IPS-15b (cell line): ENCODE measurements around the gene SEMA7A.

Experiments used
- H3K27me3 ChIP-seq: one replicate; pipeline ENCODE4 v1.6.1; 2013; ENCODE audit warnings: low read length; ENCODE audit not compliant: control insufficient read depth, insufficient read depth
- H3K36me3 ChIP-seq: one replicate; pipeline ENCODE4 v1.6.1; 2013; ENCODE audit warnings: low read length; ENCODE audit not compliant: control insufficient read depth, insufficient read depth
- H3K4me1 ChIP-seq: one replicate; pipeline ENCODE4 v1.6.1; 2013; ENCODE audit warnings: mild to moderate bottlenecking, low read length; ENCODE audit not compliant: control insufficient read depth, insufficient read depth
- H3K4me3 ChIP-seq: one replicate; pipeline ENCODE4 v1.5.1; 2013; ENCODE audit warnings: low read depth, low read length
- H3K9ac ChIP-seq: one replicate; pipeline ENCODE4 v1.6.1; 2013; ENCODE audit warnings: low read depth, mild to moderate bottlenecking, low read length
- H3K9me3 ChIP-seq: one replicate; pipeline ENCODE4 v1.6.1; 2013; ENCODE audit warnings: mild to moderate bottlenecking, low read length; ENCODE audit not compliant: control insufficient read depth, insufficient read depth

SEMA7A gene

DNA sequence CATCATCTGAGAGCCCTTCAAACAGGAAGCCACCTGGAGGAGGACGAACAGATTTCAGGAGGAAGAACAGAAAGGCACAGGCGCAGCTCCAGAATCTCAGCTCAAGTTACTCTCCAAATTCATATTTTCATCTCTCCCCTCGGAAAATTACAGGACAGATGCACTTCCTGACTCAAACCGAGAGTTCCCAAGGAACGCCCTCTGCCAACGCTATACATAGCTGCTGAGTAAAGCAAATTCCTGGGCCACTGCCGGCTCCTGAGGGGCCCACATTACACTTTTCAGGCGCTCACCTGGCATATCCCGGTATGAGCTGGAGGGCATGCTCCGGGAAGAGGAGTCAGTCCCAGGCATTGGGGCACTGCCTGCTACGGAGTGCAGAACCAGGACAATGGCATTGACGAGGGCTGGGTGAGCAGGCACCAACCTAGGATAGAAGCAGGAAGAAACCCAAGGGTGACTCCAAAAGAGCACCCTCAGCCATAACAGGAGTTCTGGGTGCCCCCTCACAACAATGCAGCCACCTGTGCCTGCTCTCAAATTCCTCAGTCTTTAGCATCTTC, 16.0 kb upstream of the SEMA7A start:
- Histone ChIP-seq H3K4me3 (no peak overlapping the region), H3K36me3 (peaks cover 21% of the 10 kb centered on the region), H3K9me3 (no peaks in the 10 kb centered on the region), H3K4me1 (peaks cover 6% of the 10 kb centered on the region), H3K27me3 (no peaks in the 10 kb centered on the region), H3K9ac (no peak overlapping the region)

- Histone ChIP-seq H3K9ac (no peak overlapping the region), H3K27me3 (no peaks in the 10 kb centered on the region), H3K4me3 (no peak overlapping the region), H3K4me1 (peaks cover 6% of the 10 kb centered on the region), H3K9me3 (no peaks in the 10 kb centered on the region), H3K36me3 (peaks cover 21% of the 10 kb centered on the region)
Measured at GRCh38 chr15:74449095-74449494, 15.3 kb upstream of the SEMA7A start.

- Histone ChIP-seq H3K4me3 (no peak overlapping the region), H3K4me1 (no peaks in the 10 kb centered on the region), H3K36me3 (peaks cover 19% of the 10 kb centered on the region), H3K27me3 (no peaks in the 10 kb centered on the region), H3K9ac (no peak overlapping the region), H3K9me3 (no peaks in the 10 kb centered on the region)
Measured at GRCh38 chr15:74445816-74446763, 12.3 kb upstream of the SEMA7A start.

- Histone ChIP-seq H3K27me3 (no peaks in the 10 kb centered on the region), H3K4me1 (no peaks in the 10 kb centered on the region), H3K9me3 (no peaks in the 10 kb centered on the region), H3K36me3 (peaks cover 12% of the 10 kb centered on the region), H3K9ac (no peak overlapping the region), H3K4me3 (no peak overlapping the region)
Measured at GRCh38 chr15:74444106-74445062, 10.6 kb upstream of the SEMA7A start.

- H3K9ac ChIP-seq = no peak overlapping the region
- H3K9me3 ChIP-seq = no peaks in the 10 kb centered on the region
- H3K4me3 ChIP-seq = no peak overlapping the region
- H3K4me1 ChIP-seq = no peaks in the 10 kb centered on the region
- peaks cover 8% of the 10 kb centered on the region for H3K36me3 ChIP-seq
- no peaks in the 10 kb centered on the region for H3K27me3 ChIP-seq
Measured at GRCh38 chr15:74443100-74443909, 9.5 kb upstream of the SEMA7A start.

GRCh38 chr15:74442604-74443003, 8.8 kb upstream of the SEMA7A start:
- Histone ChIP-seq H3K27me3 (no peaks in the 10 kb centered on the region), H3K9ac (no peak overlapping the region), H3K36me3 (peaks cover 7% of the 10 kb centered on the region), H3K9me3 (no peaks in the 10 kb centered on the region), H3K4me3 (no peak overlapping the region), H3K4me1 (no peaks in the 10 kb centered on the region)

GRCh38 chr15:74442063-74442462, 8.3 kb upstream of the SEMA7A start:
- H3K9me3 ChIP-seq = no peaks in the 10 kb centered on the region
- peaks cover 7% of the 10 kb centered on the region for H3K36me3 ChIP-seq
- no peak overlapping the region for H3K4me3 ChIP-seq
- H3K27me3 ChIP-seq = no peaks in the 10 kb centered on the region
- H3K4me1 ChIP-seq = no peaks in the 10 kb centered on the region
- H3K9ac ChIP-seq = no peak overlapping the region

DNA sequence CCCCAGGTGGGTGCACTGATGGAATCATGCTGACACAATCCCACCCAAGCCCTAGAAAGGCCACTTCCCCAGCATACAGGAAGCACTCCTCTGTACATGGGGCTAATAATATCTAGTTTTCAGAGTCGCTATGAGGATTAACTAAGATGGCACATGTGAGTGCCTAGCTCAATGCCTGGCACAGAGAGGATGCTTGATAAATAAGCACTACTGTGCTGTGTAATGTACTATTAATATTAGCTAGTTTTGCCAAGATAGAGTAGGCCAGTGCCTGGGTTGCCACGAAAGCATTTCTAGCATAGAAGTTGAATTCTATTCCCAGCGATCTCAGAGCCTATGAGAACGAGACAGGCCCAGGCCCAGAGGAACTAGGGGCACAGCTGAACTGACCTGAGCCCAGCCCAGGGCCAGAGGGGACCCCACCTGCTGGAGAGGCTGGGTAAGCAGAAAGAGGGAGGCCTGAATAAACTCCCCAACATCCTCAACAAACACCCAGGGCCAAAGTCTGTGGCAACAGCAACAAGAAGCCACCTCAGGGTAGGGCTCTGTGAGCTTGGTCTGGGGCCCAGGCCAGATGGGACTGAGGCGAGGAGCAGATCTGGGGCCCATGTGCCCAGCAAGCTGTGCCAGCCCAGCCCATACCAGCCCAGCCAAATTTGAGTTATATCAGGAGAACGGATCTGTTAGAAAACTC, 7.6 kb upstream of the SEMA7A start:
- Histone ChIP-seq H3K9me3 (no peaks in the 10 kb centered on the region), H3K4me1 (no peaks in the 10 kb centered on the region), H3K4me3 (no peak overlapping the region), H3K36me3 (peaks cover 7% of the 10 kb centered on the region), H3K9ac (no peak overlapping the region), H3K27me3 (no peaks in the 10 kb centered on the region)

GRCh38 chr15:74438721-74439316, 5.1 kb upstream of the SEMA7A start:
- no peak overlapping the region for H3K9ac ChIP-seq

DNA sequence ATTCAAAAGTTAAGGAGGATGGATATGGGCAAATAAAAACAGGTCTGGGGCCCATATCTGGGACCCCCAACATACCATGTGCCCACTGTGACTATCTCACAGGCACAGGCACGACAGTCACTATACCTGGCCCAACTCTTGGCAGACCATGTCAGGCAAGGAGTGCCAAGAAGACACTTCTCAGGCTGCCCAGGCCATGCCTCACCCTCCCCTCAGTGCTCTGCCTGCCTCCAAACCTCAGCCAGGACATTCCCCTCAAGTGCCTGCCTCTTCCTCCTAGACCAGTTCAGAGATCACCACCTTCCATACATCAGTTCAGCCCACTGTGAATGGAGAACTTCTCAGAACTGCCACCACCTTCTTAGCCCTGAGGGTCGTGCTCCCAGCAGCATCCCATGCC, 4.4 kb upstream of the SEMA7A start:
- Histone ChIP-seq H3K9ac (no peak overlapping the region), H3K4me1 (peaks cover 5% of the 10 kb centered on the region), H3K4me3 (no peak overlapping the region), H3K27me3 (peaks cover 12% of the 10 kb centered on the region), H3K36me3 (no peaks in the 10 kb centered on the region), H3K9me3 (no peaks in the 10 kb centered on the region)

More at GRCh38 chr15:74438721-74439316, 5.1 kb upstream of the SEMA7A start:
- no peaks in the 10 kb centered on the region for H3K9me3 ChIP-seq
- H3K4me3 ChIP-seq = no peak overlapping the region
- H3K4me1 ChIP-seq = peaks cover 5% of the 10 kb centered on the region
- H3K27me3 ChIP-seq = peaks cover 12% of the 10 kb centered on the region
- no peaks in the 10 kb centered on the region for H3K36me3 ChIP-seq
